ENCODE results near the gene SLC35A3.

The SLC35A3 gene

GRCh38 chr1:99980928-99981327 is 11.1 kb downstream of the SLC35A3 start:
- ChIA-PET POLR2A (no interaction called here), CTCF (no interaction called here)
- no peak overlapping the region for H3K4me3 ChIP-seq (ENCODE audit: low read depth, low read length)
- TF ChIP-seq, protein P1, sequence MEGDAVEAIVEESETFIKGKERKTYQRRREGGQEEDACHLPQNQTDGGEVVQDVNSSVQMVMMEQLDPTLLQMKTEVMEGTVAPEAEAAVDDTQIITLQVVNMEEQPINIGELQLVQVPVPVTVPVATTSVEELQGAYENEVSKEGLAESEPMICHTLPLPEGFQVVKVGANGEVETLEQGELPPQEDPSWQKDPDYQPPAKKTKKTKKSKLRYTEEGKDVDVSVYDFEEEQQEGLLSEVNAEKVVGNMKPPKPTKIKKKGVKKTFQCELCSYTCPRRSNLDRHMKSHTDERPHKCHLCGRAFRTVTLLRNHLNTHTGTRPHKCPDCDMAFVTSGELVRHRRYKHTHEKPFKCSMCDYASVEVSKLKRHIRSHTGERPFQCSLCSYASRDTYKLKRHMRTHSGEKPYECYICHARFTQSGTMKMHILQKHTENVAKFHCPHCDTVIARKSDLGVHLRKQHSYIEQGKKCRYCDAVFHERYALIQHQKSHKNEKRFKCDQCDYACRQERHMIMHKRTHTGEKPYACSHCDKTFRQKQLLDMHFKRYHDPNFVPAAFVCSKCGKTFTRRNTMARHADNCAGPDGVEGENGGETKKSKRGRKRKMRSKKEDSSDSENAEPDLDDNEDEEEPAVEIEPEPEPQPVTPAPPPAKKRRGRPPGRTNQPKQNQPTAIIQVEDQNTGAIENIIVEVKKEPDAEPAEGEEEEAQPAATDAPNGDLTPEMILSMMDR (IDR thresholded peaks at IDR 0.05; ENCODE audit: insufficient read depth, low read length, missing control alignments) = no peak
- DNase-seq (ENCODE audit: low read depth, low spot score) = no peak

GRCh38 chr1:99986656-99987225 is 16.9 kb downstream of the SLC35A3 start:
- H3K4me3 ChIP-seq (ENCODE audit: low read depth, low read length) = no peak overlapping the region
- TF ChIP-seq, protein P1 (IDR thresholded peaks at IDR 0.05; ENCODE audit: insufficient read depth, low read length, missing control alignments) = no peak
- no peak for DNase-seq (ENCODE audit: low read depth, low spot score)
- ChIA-PET POLR2A (no interaction called here), CTCF (interaction anchor here (1.3 kb wide), 1 partner anchor 23 kb away, joined by 3 read pairs; no protein-coding TSS in a partner anchor)

DNA sequence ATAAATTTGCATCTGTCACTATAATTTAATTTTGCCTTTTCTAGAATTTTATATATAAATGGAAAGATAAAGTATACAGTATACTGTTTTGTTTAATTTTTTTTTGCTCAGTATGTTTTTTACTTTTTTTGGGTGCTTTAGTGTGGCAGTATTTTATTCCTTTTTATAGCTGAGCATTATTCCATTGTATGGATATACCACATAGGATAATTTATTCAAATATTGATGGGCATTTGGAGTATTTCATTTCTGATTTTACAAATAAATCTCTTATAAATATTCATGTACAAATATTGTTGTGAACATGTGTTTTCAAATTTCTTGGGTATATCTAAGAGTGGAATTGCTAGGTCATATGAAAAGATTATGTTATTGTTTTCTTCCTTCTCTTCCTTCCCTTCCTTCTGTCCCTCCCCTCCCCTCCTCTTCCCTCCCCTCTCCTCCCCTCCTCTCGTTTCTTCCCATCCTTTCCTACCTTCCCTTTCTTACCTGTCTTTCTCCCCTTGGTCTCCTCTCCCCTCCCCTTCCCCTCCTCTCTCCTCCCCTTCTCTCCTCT is 18.5 kb downstream of the SLC35A3 start:
- H3K4me3 ChIP-seq (ENCODE audit: low read depth, low read length) = no peak overlapping the region
- ChIA-PET POLR2A (no interaction called here), CTCF (no interaction called here)
- no peak for DNase-seq (ENCODE audit: low read depth, low spot score)
- TF ChIP-seq, protein P1 (IDR thresholded peaks at IDR 0.05; ENCODE audit: insufficient read depth, low read length, missing control alignments) = no peak

GRCh38 chr1:99992044-99992722 is 22.4 kb downstream of the SLC35A3 start:
- ChIA-PET CTCF (no interaction called here), POLR2A (no interaction called here)
- H3K4me3 ChIP-seq (ENCODE audit: low read depth, low read length) = no peak overlapping the region
- TF ChIP-seq, protein P1 (IDR thresholded peaks at IDR 0.05; ENCODE audit: insufficient read depth, low read length, missing control alignments) = no peak
- DNase-seq (ENCODE audit: low read depth, low spot score) = no peak

DNA sequence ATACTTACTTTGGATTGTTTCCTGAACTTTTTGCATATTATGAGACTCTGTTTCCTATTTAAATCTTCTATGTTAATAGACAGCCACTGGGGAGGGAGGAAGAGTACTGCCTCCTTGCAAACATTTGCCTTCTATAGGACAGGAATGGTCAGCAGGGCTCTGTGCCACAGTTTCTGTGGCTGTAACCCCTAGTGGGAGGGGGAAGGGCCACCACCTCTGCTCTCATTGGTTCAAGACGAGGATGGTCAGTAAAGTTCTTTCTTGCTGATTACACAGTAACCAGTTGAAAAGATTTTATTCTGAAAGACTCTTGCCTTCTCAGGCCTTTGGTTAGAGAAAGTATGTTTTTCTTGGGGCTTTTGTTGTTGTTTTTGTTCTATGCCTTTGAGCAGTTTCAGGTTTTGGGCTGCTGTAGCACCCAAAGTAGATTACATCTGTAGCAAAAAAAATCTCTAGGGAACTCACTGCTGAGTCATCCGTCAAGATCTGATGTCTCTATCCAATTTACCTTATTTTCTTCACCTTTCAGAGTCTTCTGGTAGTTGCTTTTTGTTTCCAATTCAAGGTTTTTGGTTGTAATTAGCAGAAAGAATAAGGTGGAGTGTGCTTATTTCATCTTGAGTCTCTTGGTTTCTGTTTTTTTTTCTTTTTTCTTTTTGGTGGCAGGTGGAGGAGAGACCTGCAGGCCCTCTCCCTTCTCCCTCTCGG is 23.1 kb downstream of the SLC35A3 start:
- H3K4me3 ChIP-seq (ENCODE audit: low read depth, low read length) = no peak overlapping the region
- DNase-seq (ENCODE audit: low read depth, low spot score) = no peak
- CTCF ChIA-PET = no interaction called here
- POLR2A ChIA-PET = no interaction called here
- TF ChIP-seq, protein P1 (IDR thresholded peaks at IDR 0.05; ENCODE audit: insufficient read depth, low read length, missing control alignments) = no peak

GRCh38 chr1:99993468-99993845 is 23.7 kb downstream of the SLC35A3 start:
- ChIA-PET CTCF (no interaction called here), POLR2A (no interaction called here)
- DNase-seq (ENCODE audit: low read depth, low spot score) = no peak
- H3K4me3 ChIP-seq (ENCODE audit: low read depth, low read length) = no peak overlapping the region
- TF ChIP-seq, protein P1 (IDR thresholded peaks at IDR 0.05; ENCODE audit: insufficient read depth, low read length, missing control alignments) = no peak
